GM10248 (cell line): Measurements from ENCODE around the gene CYP4V2.
"Not testable (repeated sequence)": the region's sequence is repeated elsewhere in the genome, so short reads cannot be mapped to it uniquely, and the experiment has no call there.

ENCODE experiments used
- CTCF ChIA-PET: fragments of 300-600 bp; sonication (Branson Sonifier 250); formaldehyde crosslinking; extraction: SDS; loops from one replicate; lab custom pipeline; 2021; ENCODE audit warnings: antibody characterized with exemption; lab: Yijun Ruan, JAX
- POLR2A ChIA-PET: fragments of 350-650 bp; sonication (Branson Sonifier 250); formaldehyde crosslinking; extraction: SDS; loops from one replicate; lab custom pipeline; 2020; ENCODE audit warnings: antibody characterized with exemption; lab: Yijun Ruan, JAX
- DNase-seq: peaks from one replicate; pipeline ENCODE4 v3.0.0; 2012; ENCODE audit errors: extremely low spot score
- TF ChIP-seq, protein P1 (sequence below): IDR thresholded peaks from 2 replicates; pipeline ENCODE4 v1.5.1; 2012; ENCODE audit warnings: mild to moderate bottlenecking, low read depth; ENCODE audit errors: extremely low read depth, missing control alignments, control extremely low read depth

Gene CYP4V2

DNA sequence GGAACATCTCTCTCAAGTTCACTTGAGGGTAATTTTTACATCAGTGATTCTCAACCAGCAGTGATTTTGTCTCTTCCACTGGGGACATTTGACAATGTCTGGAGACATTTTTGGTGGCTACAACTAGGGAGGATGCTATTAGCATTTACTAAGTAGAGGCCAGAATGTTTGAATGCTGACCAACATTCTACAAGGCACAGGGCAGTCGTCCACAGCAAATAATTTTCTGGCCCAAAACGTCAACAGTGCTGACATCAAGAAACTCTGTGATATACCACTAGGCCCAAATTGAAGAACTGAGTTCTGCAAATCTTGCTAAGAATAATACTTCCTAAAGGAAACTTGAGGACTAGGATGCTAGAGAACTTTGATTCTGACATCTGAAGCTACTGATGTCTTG lies 43.0 kb downstream of the CYP4V2 start:
- TF ChIP-seq, protein P1, sequence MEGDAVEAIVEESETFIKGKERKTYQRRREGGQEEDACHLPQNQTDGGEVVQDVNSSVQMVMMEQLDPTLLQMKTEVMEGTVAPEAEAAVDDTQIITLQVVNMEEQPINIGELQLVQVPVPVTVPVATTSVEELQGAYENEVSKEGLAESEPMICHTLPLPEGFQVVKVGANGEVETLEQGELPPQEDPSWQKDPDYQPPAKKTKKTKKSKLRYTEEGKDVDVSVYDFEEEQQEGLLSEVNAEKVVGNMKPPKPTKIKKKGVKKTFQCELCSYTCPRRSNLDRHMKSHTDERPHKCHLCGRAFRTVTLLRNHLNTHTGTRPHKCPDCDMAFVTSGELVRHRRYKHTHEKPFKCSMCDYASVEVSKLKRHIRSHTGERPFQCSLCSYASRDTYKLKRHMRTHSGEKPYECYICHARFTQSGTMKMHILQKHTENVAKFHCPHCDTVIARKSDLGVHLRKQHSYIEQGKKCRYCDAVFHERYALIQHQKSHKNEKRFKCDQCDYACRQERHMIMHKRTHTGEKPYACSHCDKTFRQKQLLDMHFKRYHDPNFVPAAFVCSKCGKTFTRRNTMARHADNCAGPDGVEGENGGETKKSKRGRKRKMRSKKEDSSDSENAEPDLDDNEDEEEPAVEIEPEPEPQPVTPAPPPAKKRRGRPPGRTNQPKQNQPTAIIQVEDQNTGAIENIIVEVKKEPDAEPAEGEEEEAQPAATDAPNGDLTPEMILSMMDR, result no peak
- POLR2A ChIA-PET, result no interaction called here
- CTCF ChIA-PET, result no interaction called here
- DNase-seq, result no peak

DNA sequence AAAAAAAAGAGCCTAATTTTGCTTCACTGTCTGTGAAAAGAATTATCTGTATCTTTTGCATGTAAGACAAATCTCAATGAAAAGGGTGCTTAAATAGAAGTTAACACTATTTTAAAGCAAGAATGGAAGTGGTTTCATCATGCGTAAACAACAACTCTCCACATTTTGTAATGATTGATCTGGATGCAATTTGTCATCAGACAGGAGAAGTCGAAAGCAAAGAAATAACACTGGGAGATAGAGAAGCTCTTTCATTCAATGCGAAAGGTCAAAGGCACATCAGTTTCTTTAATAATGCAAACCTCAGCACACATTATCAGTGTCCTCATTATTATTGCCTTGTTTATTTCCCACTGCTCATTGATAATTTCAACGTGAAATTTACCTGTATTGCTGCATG lies 44.8 kb downstream of the CYP4V2 start:
- POLR2A ChIA-PET, result no interaction called here
- DNase-seq, result no peak
- TF ChIP-seq, protein P1, result no peak
- CTCF ChIA-PET, result no interaction called here

DNA sequence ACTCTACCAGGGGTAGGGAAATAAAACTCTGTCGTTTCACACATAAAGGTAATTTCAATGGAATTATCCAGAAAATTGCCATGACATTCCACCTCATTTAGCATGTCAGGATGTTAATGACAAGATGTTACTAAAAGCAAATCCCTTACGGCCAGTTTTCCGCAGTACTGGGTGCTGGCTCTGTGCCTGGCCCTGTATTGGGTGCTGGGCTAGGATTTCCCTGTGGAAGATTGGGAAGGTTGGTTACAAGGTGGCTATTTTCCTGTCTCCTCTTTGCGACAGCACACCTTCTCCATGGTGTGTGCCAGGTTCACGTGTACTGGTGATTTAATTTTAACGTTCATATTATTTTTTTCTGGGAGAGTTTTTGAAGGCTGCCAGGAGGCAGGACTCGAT lies 49.1 kb downstream of the CYP4V2 start:
- ChIA-PET CTCF (no interaction called here), POLR2A (no interaction called here)
- no peak for DNase-seq
- TF ChIP-seq, protein P1, result no peak

DNA sequence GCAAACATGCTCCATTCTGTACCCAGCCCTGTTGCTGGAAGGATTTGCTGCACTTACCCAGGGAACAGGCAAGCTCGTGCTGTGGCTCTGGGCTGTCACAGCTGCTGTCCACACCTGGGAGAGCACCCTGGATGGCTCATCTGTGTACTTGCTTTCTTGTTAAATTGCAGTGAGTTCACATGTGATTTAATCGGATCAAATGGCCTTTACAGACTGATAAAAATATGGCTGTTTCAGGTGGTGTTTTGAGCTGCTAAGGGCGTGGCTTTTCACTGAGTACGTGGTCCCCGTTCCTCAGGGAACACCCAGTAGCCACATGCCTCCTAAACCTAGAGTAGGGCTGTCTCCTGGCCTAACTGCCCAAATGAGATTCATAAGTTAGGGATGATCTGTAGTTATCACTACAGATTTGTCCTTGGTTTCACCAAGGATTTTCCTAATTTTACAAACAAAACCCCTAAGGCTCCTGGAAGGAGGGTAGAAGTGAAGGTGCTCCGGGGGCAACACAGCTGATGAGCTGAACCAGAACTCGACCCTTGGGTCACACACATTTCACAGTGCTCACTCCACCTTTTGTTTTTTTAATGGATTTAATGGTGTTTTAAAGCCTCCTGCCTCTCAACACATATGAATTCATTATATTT lies 49.6 kb downstream of the CYP4V2 start:
- POLR2A ChIA-PET, result no interaction called here
- no peak for DNase-seq
- CTCF ChIA-PET, result no interaction called here
- TF ChIP-seq, protein P1, result no peak

DNA sequence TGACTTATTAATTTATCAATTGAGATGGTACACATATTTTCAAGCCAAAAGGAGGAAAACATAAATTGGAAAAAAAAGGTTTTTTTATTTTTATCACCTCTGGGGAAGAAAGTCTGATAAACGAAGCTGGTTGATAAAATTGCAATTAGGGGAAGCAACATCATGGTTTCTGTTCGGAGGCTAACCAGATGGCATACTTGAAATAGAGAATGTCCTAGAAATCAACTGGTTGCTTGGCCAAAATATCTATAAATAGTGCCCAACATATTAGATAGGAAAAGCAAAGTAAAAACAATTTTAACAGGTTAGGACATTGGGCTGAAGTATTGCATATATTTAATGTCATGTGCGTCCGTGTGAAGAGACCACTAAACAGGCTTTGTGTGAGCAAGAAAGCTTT lies 50.2 kb downstream of the CYP4V2 start:
- ChIA-PET CTCF (no interaction called here), POLR2A (no interaction called here)

DNA sequence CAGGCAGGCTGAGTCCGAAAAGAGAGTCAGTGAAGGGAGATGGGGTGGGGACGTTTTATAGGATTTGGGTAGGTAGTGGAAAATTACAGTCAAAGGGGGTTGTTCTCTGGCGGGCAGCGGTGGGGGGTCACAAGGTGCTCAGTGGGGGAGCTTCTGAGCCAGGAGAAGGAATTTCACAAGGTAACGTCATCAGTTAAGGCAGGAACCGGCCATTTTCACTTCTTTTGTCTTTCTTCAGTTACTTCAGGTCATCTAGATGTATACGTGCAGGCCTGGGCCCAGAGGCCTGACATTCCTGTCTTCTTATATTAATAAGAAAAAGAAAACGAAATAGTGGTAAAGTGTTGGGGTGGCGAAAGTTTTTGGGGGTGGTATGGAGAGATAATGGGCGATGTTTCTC lies 50.7 kb downstream of the CYP4V2 start:
- POLR2A ChIA-PET, CTCF ChIA-PET, DNase-seq: not testable (repeated sequence)

More for the DNA sequence above, 50.2 kb downstream of the CYP4V2 start:
- DNase-seq, result no peak
- TF ChIP-seq, protein P1, result no peak

DNA sequence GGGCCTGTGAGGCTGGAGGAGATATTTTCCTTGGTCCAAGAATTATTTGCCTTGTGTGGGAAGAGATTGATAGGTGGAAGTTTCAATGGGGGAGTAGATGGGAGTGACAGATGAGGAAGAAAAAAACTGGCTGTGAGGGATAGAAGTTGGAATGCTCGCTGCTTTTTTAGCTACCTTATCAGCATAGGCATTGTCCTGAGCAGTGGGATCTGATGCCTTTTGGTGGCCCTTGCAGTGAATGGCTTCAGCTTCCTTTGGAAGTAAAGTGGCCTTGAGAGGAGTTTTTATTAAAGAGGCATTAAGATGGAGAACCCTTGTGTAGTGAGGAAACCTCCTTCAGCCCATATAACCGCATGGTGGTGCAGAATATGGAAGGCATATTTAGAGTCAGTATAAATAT lies 52.0 kb downstream of the CYP4V2 start:
- POLR2A ChIA-PET, result no interaction called here
- CTCF ChIA-PET, result no interaction called here
- no peak for DNase-seq
- TF ChIP-seq, protein P1, result no peak
